ENCODE data around the gene PSENEN. TPM values are rescaled to one million over a fixed set of nuclear protein-coding genes. Genes with fewer than 3 reads are reported as not detected.

PSENEN gene
- total and polyA plus RNA-seq, 2 of the 8 experiments (the other 6 are each of a cell fraction or from before 2014, with no cell fraction given), result 66.7 to 75.3 TPM

DNA sequence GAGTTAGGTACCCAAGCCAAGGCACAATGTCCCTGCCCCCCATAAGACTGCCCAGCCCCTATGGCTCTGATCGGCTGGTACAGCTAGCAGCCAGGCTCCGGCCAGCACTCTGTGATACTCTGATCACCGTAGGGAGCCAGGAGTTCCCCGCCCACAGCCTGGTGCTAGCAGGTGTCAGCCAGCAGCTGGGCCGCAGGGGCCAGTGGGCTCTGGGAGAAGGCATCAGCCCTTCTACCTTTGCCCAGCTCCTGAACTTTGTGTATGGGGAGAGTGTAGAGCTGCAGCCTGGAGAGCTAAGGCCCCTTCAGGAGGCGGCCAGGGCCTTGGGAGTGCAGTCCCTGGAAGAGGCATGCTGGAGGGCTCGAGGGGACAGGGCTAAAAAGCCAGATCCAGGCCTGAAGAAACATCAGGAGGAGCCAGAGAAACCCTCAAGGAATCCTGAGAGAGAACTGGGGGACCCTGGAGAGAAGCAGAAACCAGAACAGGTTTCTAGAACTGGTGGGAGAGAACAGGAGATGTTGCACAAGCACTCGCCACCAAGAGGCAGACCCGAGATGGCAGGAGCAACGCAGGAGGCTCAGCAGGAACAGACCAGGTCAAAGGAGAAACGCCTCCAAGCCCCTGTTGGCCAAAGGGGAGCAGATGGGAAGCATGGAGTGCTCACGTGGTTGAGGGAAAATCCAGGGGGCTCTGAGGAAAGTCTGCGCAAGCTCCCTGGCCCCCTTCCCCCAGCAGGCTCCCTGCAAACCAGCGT, 30.7 kb upstream of the PSENEN start (continued):
- no peak for TF ChIP-seq TAF7 (optimal IDR thresholded peaks at IDR 0.05; ENCODE audit: borderline replicate concordance, low read depth, low read length)
- TF ChIP-seq POU5F1 (IDR thresholded peaks at IDR 0.05; ENCODE audit: low read depth, low read length), result no peak
- TF ChIP-seq, protein P1, sequence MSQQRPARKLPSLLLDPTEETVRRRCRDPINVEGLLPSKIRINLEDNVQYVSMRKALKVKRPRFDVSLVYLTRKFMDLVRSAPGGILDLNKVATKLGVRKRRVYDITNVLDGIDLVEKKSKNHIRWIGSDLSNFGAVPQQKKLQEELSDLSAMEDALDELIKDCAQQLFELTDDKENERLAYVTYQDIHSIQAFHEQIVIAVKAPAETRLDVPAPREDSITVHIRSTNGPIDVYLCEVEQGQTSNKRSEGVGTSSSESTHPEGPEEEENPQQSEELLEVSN (IDR thresholded peaks at IDR 0.05), result no peak
- TF ChIP-seq BCL11A (IDR thresholded peaks at IDR 0.05; ENCODE audit: low read depth in 2 of 2, low read length in 2 of 2), result no peak
- TF ChIP-seq SP1 (IDR thresholded peaks at IDR 0.05; ENCODE audit: low read depth, low read length), result no peak
- TF ChIP-seq CBX5 (IDR thresholded peaks at IDR 0.05; ENCODE audit: low read depth, low read length), result no peak
- TF ChIP-seq, protein P2, sequence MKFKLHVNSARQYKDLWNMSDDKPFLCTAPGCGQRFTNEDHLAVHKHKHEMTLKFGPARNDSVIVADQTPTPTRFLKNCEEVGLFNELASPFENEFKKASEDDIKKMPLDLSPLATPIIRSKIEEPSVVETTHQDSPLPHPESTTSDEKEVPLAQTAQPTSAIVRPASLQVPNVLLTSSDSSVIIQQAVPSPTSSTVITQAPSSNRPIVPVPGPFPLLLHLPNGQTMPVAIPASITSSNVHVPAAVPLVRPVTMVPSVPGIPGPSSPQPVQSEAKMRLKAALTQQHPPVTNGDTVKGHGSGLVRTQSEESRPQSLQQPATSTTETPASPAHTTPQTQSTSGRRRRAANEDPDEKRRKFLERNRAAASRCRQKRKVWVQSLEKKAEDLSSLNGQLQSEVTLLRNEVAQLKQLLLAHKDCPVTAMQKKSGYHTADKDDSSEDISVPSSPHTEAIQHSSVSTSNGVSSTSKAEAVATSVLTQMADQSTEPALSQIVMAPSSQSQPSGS (IDR thresholded peaks at IDR 0.05; ENCODE audit: low read length), result no peak
- peak; percentile 11 to 26; a peak in 2 of 4 replicates for TF ChIP-seq RAD21 (IDR thresholded peaks at IDR 0.05 in 1 of 2, conservative IDR thresholded peaks at IDR 0.05 in 1 of 2; ENCODE audit: low read depth in 2 of 2, low read length in 2 of 2)
- peak; percentile 79 for TF ChIP-seq CEBPB (IDR thresholded peaks at IDR 0.05; ENCODE audit: low read depth, low read length)
- TF ChIP-seq, protein P3, sequence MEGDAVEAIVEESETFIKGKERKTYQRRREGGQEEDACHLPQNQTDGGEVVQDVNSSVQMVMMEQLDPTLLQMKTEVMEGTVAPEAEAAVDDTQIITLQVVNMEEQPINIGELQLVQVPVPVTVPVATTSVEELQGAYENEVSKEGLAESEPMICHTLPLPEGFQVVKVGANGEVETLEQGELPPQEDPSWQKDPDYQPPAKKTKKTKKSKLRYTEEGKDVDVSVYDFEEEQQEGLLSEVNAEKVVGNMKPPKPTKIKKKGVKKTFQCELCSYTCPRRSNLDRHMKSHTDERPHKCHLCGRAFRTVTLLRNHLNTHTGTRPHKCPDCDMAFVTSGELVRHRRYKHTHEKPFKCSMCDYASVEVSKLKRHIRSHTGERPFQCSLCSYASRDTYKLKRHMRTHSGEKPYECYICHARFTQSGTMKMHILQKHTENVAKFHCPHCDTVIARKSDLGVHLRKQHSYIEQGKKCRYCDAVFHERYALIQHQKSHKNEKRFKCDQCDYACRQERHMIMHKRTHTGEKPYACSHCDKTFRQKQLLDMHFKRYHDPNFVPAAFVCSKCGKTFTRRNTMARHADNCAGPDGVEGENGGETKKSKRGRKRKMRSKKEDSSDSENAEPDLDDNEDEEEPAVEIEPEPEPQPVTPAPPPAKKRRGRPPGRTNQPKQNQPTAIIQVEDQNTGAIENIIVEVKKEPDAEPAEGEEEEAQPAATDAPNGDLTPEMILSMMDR (IDR thresholded peaks at IDR 0.05; ENCODE audit: control extremely low read depth in 1 of 3, insufficient read depth in 1 of 3, low read depth in 1 of 3, low read length in 3 of 3), result peak; percentile 34 to 45 (median 45)
- TF ChIP-seq TCF12 (IDR thresholded peaks at IDR 0.05; ENCODE audit: low read depth, low read length), result no peak
- no peak for TF ChIP-seq POLR2AphosphoS5 (IDR thresholded peaks at IDR 0.05; ENCODE audit: low read depth, low read length)

All from H1 (cell line).